Measurements from ENCODE around the gene TEX55.

DNA sequence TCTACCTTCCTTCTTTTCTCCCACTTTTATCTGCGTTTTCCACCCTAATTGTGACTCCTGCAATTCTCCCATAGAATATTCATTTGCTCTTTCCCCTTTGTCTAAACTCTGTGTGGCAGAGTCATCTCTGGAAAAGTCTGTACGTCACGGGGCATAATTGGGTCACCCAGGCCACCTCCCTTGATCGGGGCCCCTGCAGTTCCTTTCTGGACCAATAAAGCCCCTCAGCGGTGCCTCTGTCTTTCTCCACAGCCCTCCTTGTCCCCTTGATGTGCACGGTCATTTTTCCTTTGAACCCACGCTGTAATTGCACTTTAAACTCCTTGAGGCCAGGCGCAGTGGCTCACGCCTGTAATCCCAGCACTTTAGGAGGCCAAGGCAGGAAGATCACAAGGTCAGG, 38.1 kb downstream of the TEX55 start:
- TF ChIP-seq EZH2 (IDR thresholded peaks at IDR 0.05; ENCODE audit: insufficient read depth, poor library complexity, severe bottlenecking) (no peak), EZH2phosphoT487 (IDR thresholded peaks at IDR 0.05; ENCODE audit: insufficient read depth, low read depth) (no peak)

Data from GM23248 (cell line).